ENCODE measurements around the gene SELE.

DNA sequence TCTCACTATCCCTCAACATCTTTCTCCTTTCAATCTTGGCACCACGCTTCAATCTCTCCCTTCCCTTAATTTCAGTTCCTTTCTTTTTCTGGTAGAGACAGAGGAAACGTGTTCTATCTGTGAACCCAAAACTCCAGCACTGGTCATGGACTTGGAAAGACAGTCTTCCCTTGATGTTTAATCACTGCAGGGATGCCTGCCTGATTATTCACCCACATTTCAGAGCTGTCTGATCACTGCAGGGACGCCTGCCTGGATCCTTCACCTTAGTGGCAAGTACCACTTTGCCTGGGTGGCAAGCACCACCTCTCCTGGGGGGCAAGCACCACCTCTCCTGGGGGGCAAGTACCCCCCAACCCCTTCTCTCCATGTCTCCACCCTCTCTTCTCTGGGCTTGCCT, 50.2 kb downstream of the SELE start:
- TF ChIP-seq POLR2A (IDR thresholded peaks at IDR 0.05; ENCODE audit: low read depth, low read length) (no peak), TAF1 (IDR thresholded peaks at IDR 0.05; ENCODE audit: borderline replicate concordance, low read depth, low read length) (no peak)
